HT1080 (cell line): ENCODE measurements around the gene IL1A. TPM values are rescaled to one million over a fixed set of nuclear protein-coding genes. Genes with fewer than 3 reads are reported as not detected.
"Not testable (repeated sequence)": the region's sequence is repeated elsewhere in the genome, so short reads cannot be mapped to it uniquely, and the experiment has no call there.

Experiments
- DNase-seq: peaks from one replicate; pipeline ENCODE4 v3.0.0-alpha.2; 2015; ENCODE audit warnings: low read depth
- polyA plus RNA-seq, 2 experiments: library from polyadenylated mRNA; depleted of rRNA; stranded (reverse); fragments of >200 nt; gene quantifications; 2 replicates each; pipeline ENCODE4 v1.2.3, GENCODE V29; 2015
- total RNA-seq: library from RNA; depleted of rRNA; stranded (reverse); fragments of >200 nt; shearing (Covaris generic); gene quantifications from 2 replicates; pipeline ENCODE4 v1.2.3, GENCODE V29; 2014; rRNA removed

IL1A gene
- 0.85 and 1.1 TPM in 2 replicates for total RNA-seq
- 12.8 and 15.9 TPM in 2 replicates for polyA plus RNA-seq (2015; cell fraction: cytosol; rRNA removed)
- polyA plus RNA-seq (2015; cell fraction: nucleus; rRNA removed): 19.9 and 20.8 TPM in 2 replicates

DNA sequence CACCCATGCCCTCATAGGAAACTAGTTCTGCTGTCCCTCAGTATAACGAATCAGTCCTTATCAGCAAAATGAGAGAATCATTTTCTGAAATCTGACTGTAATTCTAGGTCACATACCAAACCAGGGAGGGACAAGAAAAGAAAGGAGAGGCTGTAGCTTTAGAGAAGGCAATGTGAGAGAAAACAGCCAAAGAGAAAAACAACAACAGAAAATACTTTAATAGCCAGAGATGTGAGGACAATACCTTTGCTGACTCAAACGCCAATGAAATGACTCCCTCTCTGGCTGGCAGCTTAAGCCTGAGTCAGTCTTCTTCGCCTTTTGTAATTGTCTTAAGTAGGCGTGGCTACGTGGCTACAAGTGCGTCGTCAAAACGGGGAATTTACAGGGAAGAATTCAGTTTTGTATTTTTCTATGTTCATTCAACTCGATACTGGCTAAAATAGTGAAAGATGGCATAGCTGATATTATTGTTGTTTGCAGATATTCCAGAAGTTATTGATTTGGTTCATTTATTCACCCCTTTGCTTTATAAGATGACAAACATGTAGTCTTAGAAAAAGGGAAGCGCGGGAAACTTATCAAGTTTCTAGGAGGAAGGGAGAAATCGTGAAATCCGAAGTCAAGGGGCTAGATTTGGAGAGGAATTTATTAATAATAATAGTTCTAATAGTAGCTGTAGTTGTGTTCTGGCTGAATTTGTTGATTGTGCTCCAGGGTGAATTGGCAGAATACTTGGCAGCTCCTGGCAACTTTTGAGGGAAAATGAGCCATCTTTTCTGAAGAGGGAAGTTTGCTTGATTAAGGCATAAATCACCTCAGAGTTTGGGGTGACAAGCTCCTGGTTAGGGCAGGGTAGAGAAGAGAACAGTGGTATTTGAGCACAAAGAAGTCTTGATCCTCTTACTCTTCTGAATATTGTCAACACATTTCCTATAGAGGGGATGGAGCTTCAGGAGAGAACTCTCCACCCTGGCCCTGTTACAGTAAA is at the start of gene IL1A:
Gene IL1A (minus strand): TSS at position 295 of the 991 bp plus-strand sequence. CDS start 723 bp downstream, outside the sequence.
- DNase-seq: peak; percentile 71

DNA sequence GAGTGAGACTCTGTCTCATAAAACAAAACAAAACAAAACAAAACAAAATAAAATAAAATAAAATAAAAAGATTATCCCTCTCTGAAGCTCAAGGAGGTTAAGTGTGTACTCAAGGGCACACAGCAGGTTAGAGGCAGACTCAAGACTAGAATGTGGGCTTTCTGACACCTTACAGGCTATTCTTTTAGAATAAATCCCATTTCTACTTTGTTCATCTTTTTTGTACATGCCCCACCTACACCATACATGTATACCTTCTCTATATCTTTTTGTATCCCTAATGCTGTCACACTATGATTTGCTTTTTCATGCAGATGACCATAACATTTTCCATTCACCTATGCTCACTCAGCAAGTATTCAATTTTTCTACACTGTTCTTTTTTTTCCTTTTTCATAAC is 49.7 kb upstream of the IL1A start:
- no peak for DNase-seq

DNA sequence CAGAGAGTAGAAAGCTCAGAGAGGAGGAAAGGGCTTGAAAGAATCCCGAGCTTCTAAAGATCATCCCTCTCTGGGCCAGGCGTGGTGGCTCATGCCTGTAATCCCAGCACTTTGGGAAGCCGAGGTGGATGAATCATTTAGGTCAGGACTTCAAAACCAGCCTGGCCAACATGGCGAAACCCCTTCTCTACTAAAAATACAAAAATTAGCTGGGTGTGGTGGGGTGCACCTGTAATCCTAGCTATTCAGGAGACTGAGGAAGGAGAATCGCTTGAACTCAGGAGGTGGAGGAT is 49.3 kb upstream of the IL1A start:
- not testable (repeated sequence) for DNase-seq

DNA sequence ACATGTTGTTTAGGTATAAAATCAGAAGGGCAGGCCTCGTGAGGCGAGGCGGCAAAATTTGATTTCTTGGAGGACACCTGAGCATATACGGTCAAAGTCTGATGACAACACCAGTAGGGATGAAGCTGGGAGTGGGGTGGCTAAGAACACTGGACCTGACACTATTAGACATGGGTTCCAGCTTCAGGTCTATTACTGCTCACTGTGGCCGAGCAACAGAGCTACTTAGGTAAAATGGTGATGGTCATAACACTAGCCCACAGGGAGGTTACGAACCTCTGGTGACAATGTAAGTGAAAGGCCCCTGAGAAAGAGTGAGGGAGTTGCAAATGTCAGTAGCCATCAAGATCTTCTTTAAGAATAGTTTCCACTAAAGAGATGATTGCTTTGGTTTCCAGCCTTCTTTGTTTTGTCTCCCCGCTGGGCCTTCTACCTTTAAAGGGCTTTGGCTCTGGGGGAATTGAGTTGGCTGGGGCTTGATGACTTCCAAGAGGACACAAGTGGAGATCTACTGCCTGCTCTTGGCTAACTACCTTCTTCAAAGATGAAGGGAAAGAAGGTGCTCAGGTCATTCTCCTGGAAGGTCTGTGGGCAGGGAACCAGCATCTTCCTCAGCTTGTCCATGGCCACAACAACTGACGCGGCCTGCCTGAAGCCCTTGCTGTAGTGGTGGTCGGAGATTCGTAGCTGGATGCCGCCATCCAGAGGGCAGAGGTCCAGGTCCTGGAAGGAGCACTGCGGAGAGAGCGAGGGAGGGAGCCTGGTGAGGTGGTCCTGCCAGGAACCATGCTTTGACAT is 48.7 kb upstream of the IL1A start:
- DNase-seq: no peak

DNA sequence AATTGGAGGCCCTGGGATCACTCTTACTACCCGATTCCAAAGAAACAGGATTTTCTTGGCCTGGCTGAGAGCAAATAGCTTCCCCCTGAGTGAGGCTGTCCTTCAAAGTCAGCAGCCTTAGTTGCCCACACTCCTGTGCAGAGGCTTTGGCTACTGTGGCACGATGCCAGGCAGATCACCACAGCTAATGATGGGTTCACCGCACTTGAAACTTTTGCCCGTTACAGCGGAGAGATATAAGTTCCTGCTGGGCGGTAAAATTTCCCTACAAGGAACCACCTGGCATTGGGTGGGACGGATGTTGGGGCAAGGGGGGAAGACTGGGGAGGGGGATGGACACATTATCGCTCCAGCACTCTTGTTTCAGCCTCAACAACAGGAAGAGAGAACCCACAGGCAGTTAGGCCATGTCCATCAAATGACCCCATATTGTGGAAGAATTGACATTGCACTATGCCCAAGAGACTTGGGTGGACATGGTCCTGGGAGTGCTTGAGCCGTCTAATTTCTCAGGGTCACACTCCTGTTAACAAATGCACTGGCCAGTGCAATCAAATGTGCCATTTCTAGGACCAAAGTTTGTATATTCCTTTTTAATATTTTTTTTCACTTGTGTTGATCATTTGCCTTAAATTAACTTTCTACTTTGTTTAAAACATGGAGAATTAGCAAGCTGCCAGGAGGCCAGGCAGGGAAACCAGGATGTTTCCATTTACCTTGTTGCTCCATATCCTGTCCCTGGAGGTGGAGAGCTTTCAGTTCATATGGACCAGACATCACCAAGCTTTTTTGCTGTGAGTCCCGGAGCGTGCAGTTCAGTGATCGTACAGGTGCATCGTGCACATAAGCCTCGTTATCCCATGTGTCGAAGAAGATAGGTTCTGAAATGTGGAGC is 47.9 kb upstream of the IL1A start:
- no peak for DNase-seq

DNA sequence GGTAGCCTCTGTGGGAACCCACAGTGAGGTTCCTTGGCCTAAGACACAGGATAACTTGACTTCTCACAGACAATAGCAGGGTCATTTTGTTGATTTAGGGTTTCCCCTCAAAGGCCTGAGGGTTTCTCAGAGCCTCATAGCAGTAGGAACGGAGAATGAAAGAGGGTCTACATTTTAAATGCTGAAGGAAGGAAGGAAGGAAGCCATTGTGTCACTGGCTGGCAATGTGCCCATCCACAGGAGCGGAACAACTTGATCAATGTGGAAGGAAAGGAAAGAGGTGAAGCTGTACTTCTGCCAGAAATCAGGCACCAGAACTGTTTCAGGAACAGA is 47.2 kb upstream of the IL1A start:
- DNase-seq: no peak

DNA sequence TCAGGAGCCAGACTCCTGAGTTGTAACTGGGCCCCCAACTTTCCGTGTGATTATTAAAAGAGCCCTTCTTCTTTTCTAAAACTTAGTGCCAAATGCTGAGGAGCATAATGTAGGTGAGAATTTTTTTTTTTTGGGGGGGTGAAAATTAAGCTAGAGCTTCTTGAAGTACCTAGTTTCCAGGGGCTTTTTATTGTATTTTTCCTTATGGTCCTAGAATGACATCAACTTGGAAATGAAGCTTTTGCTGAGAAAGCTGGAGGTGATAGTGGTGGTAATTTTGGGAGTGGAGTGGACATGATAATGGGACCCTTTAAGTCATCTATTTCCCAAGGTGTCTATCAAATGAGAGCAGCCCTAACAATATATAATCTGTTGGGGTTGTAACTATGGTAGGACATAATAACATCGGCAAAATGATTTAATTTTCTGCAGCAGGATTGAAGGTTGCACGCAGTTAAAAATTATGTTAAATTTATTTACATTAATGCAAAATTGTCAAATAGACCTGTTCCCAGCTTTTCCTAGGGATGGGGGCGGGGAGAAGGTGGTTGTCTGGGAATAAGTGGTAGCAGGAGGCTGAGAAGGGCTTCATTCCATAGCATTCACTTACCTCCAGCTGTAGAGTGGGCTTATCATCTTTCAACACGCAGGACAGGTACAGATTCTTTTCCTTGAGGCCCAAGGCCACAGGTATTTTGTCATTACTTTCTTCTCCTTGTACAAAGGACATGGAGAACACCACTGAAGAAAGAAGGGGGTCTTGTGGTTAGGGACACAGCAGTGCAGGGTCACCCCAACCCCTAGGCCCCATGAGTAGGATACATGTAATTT is 46.6 kb upstream of the IL1A start:
- DNase-seq: no peak

DNA sequence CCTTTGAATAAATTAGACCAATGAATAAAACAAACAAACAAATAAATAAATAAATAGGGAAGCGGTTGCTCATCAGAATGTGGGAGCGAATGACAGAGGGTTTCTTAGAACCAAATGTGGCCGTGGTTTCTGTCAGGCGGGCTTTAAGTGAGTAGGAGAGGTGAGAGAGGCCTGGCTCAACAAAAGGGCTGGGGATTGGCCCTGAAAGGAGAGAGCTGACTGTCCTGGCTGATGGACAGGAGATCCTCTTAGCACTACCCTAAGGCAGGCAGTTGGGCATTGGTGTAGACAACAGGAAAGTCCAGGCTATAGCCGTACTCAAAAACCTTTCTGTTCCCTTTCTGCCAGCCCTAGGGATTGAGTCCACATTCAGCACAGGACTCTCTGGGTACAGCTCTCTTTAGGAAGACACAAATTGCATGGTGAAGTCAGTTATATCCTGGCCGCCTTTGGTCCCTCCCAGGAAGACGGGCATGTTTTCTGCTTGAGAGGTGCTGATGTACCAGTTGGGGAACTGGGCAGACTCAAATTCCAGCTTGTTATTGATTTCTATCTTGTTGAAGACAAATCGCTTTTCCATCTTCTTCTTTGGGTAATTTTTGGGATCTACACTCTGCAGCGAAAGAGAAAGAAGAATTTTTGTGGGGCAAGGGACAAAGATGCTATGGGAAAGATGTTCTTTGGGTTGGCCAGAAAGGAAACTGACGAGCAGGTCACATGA is 45.8 kb upstream of the IL1A start:
- DNase-seq: no peak

DNA sequence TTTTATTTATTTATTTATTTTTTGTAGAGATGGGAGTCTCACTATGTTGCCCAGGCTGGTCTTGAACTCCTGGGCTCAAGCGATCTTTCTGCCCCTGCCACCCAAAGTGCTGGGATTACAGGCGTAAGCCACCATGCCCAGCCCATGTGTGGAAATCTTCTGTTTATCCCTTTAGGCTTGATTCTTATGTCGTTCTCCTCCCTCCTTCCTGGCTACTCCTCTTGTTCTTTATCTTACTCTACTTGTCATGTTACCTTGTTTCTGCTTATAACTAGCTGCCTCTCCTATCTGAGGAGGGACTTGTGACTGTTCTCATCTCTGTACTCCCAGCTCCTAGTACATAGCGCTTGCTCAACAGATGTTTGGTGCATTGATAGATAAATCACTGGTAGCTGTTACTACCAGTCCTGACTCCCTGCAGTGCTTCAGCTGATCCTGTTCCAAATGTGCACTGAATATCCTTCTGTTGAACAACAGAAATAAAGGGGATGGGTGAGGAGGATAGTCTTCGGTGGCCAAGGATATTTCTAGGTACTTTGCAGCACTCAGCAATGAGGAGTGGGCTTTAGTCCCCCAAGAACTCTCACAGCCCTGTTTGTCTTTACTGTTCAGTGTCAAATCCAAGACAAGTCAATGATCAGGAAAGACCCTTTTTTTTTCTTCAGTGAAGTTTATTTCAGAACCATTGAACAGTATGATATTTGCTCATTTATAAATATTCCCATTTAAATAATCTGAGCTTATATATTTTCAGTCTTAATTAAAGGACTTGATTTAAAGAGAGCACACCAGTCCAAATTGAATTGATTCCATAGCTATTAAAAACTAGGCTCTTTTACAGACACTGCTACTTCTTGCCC is 45.0 kb upstream of the IL1A start:
- DNase-seq: no peak

- no peak for DNase-seq
Observed at GRCh38 chr2:112828251-112828691, 44.0 kb upstream of the IL1A start.

DNA sequence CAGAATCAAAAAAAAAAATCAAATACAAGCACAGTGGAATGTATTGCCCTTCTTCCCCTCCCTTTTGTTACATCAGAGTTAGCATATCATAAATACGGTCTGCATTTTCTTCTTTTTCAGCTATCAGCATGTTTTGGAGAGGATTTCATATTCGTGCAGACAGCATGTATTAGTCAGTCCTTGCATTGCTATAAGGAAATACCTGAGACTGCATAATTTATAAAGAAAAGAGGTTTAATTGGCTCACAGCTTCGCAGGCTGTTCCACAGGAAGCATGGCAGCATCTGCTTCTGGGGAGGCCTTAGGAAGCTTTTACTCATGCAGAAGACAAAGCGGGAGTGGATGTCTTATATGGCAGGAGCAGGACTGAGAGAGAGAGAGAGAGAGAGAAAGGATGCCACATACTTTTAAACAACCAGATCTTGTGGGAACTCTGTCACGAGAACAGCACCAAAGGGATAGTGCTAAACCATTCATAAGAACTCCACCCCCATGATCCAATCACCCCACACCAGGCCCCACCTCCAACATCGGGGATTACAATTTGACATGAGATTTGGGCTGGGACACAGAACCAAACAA is 43.4 kb upstream of the IL1A start:
- DNase-seq: no peak

DNA sequence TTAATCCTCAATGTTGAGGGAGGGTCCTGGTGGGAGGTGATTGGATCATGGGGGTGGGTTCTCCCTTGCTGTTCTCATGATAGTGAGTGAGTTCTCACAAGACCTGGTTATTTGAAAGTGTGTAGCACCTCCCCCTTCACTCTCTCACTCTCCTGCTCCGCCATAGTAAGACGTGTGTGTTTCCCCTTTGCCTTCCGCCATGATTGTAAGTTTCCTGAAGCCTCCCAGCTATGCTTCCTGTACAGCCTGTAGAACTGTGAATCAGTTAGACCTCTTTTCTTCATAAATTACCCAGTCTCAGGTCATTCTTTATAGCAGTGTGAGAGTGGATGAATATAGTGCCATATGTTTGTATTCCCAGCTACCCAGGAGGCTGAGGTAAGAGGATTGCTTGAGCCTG is 42.7 kb upstream of the IL1A start:
- no peak for DNase-seq

- DNase-seq: no peak
Observed at GRCh38 chr2:112825706-112826105, 41.4 kb upstream of the IL1A start.

- no peak for DNase-seq
Observed at GRCh38 chr2:112824694-112825085, 40.4 kb upstream of the IL1A start.

DNA sequence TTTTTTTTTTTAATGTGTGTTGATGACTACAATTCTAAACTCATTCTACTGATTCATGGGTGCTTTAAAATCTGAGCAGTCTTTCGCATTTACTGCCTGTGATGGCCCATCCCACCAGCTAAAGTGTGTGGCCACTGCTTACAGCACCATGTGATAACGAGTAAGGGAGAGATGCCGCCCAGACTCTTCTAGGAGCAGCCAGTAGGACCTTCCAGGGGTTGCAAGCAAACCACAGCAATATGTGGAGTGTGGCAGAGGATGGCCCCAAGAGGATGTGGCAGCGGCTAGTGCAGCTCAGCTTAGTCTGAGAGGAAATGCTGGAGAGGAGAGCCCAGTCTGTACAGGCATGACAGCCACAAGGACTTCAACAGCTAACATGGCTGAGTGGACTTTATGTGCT is 37.4 kb upstream of the IL1A start:
- DNase-seq: no peak

- DNase-seq: no peak
Observed at GRCh38 chr2:112821142-112821541, 36.8 kb upstream of the IL1A start.

DNA sequence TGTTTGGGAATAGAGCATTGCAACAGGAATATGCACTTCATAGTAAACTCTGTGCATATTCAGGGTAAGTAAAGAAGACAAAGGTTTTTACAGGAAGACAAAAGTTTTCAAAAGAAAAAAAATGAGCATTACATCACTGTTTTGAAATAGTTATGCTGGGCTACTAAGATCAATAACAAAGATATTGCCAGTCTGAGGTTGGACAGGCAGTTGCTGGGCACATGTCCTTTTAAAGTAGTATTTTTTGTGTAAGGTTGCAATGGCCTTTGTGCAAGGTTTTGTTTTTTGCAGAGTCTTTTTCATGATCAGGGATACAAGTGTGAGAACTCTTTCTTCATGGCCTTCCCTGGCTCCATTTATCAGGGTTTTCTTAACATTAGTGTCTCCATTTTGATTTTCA is 36.0 kb upstream of the IL1A start:
- DNase-seq: no peak

GRCh38 chr2:112819081-112819480 is 34.8 kb upstream of the IL1A start:
- no peak for DNase-seq
